HG02981 (cell line): ENCODE measurements around the gene TP53I11.

Experiments
- ATAC-seq: cut with Tn5 transposase; IDR thresholded peaks from one replicate; pipeline ENCODE4 v1.9.1; 2021; ENCODE audit warnings: mild to moderate bottlenecking, moderate library complexity; ENCODE audit not compliant: unreplicated experiment

TP53I11 gene

GRCh38 chr11:44959064-44959463 lies 8.4 kb upstream of the TP53I11 start:
- no peak for ATAC-seq

- ATAC-seq = no peak
Measured at GRCh38 chr11:44957776-44958564, 7.3 kb upstream of the TP53I11 start.

- no peak for ATAC-seq
Measured at GRCh38 chr11:44957040-44957515, 6.4 kb upstream of the TP53I11 start.

- no peak for ATAC-seq
Measured at GRCh38 chr11:44955015-44955738, 4.5 kb upstream of the TP53I11 start.

GRCh38 chr11:44954051-44954906 lies 3.6 kb upstream of the TP53I11 start:
- ATAC-seq = no peak

- no peak for ATAC-seq
Measured at GRCh38 chr11:44952500-44953260, 2.0 kb upstream of the TP53I11 start.

GRCh38 chr11:44952082-44952481 lies 1.4 kb upstream of the TP53I11 start:
- ATAC-seq = no peak

- no peak for ATAC-seq
Measured at GRCh38 chr11:44950031-44950624, 555 bp downstream of the TP53I11 start.

- no peak for ATAC-seq
Measured at GRCh38 chr11:44949160-44950030, 1.3 kb downstream of the TP53I11 start.

- ATAC-seq = no peak
Measured at GRCh38 chr11:44948155-44948554, 2.5 kb downstream of the TP53I11 start.

- no peak for ATAC-seq
Measured at GRCh38 chr11:44947114-44947513, 3.6 kb downstream of the TP53I11 start.

- ATAC-seq = no peak
Measured at GRCh38 chr11:44946263-44946662, 4.4 kb downstream of the TP53I11 start.

- no peak for ATAC-seq
Measured at GRCh38 chr11:44945666-44946065, 5.0 kb downstream of the TP53I11 start.

GRCh38 chr11:44944853-44945235 lies 5.8 kb downstream of the TP53I11 start:
- no peak for ATAC-seq

- no peak for ATAC-seq
Measured at GRCh38 chr11:44944181-44944852, 6.4 kb downstream of the TP53I11 start.

- ATAC-seq = no peak
Measured at GRCh38 chr11:44943696-44944095, 7.0 kb downstream of the TP53I11 start.

GRCh38 chr11:44943118-44943517 lies 7.6 kb downstream of the TP53I11 start:
- ATAC-seq = peak; percentile 54
